Glutamatergic neuron (in vitro differentiated cells): ENCODE results near the gene MED20. TPM values are rescaled to one million over a fixed set of nuclear protein-coding genes. Genes with fewer than 3 reads are reported as not detected.

Source experiments
- DNase-seq: peaks from one replicate; pipeline ENCODE4 v3.0.0; 2022
- H3K27ac Mint-ChIP-seq: one replicate; pipeline ENCODE4 v1.8.0; 2020; ENCODE audit warnings: mild to moderate bottlenecking, mixed read lengths, inconsistent platforms; ENCODE audit not compliant: unreplicated experiment
- H3K27me3 Mint-ChIP-seq: one replicate; pipeline ENCODE4 v1.8.0; 2020; ENCODE audit warnings: mild to moderate bottlenecking, moderate library complexity, mixed read lengths, inconsistent platforms; ENCODE audit not compliant: unreplicated experiment
- H3K36me3 Mint-ChIP-seq: one replicate; pipeline ENCODE4 v1.8.0; 2020; ENCODE audit warnings: mild to moderate bottlenecking, mixed read lengths, inconsistent platforms; ENCODE audit not compliant: unreplicated experiment
- H3K4me1 Mint-ChIP-seq: one replicate; pipeline ENCODE4 v1.8.0; 2020; ENCODE audit warnings: mild to moderate bottlenecking, low read depth, mixed read lengths, inconsistent platforms; ENCODE audit not compliant: unreplicated experiment
- H3K4me3 Mint-ChIP-seq: one replicate; pipeline ENCODE4 v1.8.0; 2020; ENCODE audit warnings: mild to moderate bottlenecking, mixed read lengths, inconsistent platforms; ENCODE audit not compliant: unreplicated experiment
- H3K9me3 Mint-ChIP-seq: one replicate; pipeline ENCODE4 v1.8.0; 2020; ENCODE audit warnings: mild to moderate bottlenecking, moderate library complexity, mixed read lengths, inconsistent platforms; ENCODE audit not compliant: unreplicated experiment
- long read RNA-seq: library from polyadenylated mRNA; unstranded; transcript quantifications from one replicate; pipeline ENCODE4 v2.0.0, GENCODE V29; 2020; ENCODE audit not compliant: unreplicated experiment
- total RNA-seq: library from RNA; stranded (reverse); fragmentation: NEBNext Ultra II Directional; extraction: Animal tissue kit (Norgen Biotek cat#: 25700); gene quantifications from one replicate; pipeline ENCODE4 v1.2.1, GENCODE V29; 2021; ENCODE audit not compliant: unreplicated experiment
- TF ChIP-seq, protein P1 (sequence below): fragments of 200-600 bp; sonication (generic); IDR thresholded peaks from one replicate; pipeline ENCODE4 v1.5.0; 2021; ENCODE audit not compliant: partially characterized antibody, unreplicated experiment

MED20 gene
- 30.9 TPM for total RNA-seq
- long read RNA-seq, transcript MED20-201 (4 exons, 2,438 nt), result major isoform, 9 of 16 reads
- long read RNA-seq, partial matches to known transcripts, result 1 of 16 reads
- long read RNA-seq, other reads (novel, unspliced or antisense), result 6 of 16 reads

- H3K36me3 Mint-ChIP-seq, result peaks cover 4% of the 10 kb centered on the region
- TF ChIP-seq, protein P1, sequence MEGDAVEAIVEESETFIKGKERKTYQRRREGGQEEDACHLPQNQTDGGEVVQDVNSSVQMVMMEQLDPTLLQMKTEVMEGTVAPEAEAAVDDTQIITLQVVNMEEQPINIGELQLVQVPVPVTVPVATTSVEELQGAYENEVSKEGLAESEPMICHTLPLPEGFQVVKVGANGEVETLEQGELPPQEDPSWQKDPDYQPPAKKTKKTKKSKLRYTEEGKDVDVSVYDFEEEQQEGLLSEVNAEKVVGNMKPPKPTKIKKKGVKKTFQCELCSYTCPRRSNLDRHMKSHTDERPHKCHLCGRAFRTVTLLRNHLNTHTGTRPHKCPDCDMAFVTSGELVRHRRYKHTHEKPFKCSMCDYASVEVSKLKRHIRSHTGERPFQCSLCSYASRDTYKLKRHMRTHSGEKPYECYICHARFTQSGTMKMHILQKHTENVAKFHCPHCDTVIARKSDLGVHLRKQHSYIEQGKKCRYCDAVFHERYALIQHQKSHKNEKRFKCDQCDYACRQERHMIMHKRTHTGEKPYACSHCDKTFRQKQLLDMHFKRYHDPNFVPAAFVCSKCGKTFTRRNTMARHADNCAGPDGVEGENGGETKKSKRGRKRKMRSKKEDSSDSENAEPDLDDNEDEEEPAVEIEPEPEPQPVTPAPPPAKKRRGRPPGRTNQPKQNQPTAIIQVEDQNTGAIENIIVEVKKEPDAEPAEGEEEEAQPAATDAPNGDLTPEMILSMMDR, result peak; percentile 97
Measured at GRCh38 chr6:41920921-41921711, at the start of gene MED20, which contains the start of gene BYSL. Gene MED20 (minus strand): TSS chr6:41921139. CDS start chr6:41921018, 121 bp downstream. Gene BYSL (plus strand): TSS chr6:41921499. CDS start chr6:41921563, 64 bp downstream.

GRCh38 chr6:41970436-41970846, 49.5 kb upstream of the MED20 start:
- Mint-ChIP-seq H3K36me3 (no peaks in the 10 kb centered on the region), H3K4me3 (no peak overlapping the region), H3K9me3 (peaks cover 4% of the 10 kb centered on the region), H3K4me1 (peaks cover 8% of the 10 kb centered on the region), H3K27ac (no peak overlapping the region), H3K27me3 (no peaks in the 10 kb centered on the region)
- DNase-seq, result no peak
- TF ChIP-seq, protein P1, result no peak

More at GRCh38 chr6:41920921-41921711, at the start of gene MED20, which contains the start of gene BYSL:
- peak within 1 kb of the TSS; percentile 100 for H3K4me3 Mint-ChIP-seq
- peaks cover 9% of the 10 kb centered on the region for H3K27me3 Mint-ChIP-seq
- H3K27ac Mint-ChIP-seq, result peak within 1 kb of the TSS; percentile 100
- peaks cover 22% of the 10 kb centered on the region for H3K4me1 Mint-ChIP-seq
- peaks cover 12% of the 10 kb centered on the region for H3K9me3 Mint-ChIP-seq
- DNase-seq, result peak; percentile 96

GRCh38 chr6:41967312-41968287, 46.7 kb upstream of the MED20 start:
- Mint-ChIP-seq H3K27ac (no peak overlapping the region), H3K27me3 (no peaks in the 10 kb centered on the region), H3K9me3 (peaks cover 8% of the 10 kb centered on the region), H3K36me3 (no peaks in the 10 kb centered on the region), H3K4me1 (peaks cover 15% of the 10 kb centered on the region), H3K4me3 (no peak overlapping the region)
- no peak for DNase-seq
- TF ChIP-seq, protein P1, result no peak

GRCh38 chr6:41966961-41967311, 46.0 kb upstream of the MED20 start:
- DNase-seq, result no peak
- Mint-ChIP-seq H3K9me3 (peaks cover 8% of the 10 kb centered on the region), H3K27ac (no peak overlapping the region), H3K4me1 (peaks cover 15% of the 10 kb centered on the region), H3K27me3 (no peaks in the 10 kb centered on the region), H3K36me3 (no peaks in the 10 kb centered on the region), H3K4me3 (no peak overlapping the region)
- TF ChIP-seq, protein P1, result no peak
